OCI-LY3 (cell line): Measurements from ENCODE around the gene CCNE1.
"Not testable (repeated sequence)": the region's sequence is repeated elsewhere in the genome, so short reads cannot be mapped to it uniquely, and the experiment has no call there.

Experiments used
- H2AFZ ChIP-seq: fragments of 200-600, 300-600 bp; shearing (Covaris generic); 2 replicates; pipeline ENCODE4 v1.6.0; 2014; ENCODE audit warnings: antibody characterized with exemption, low read depth, low read length
- H3K27ac ChIP-seq: fragments of 200-600, 300-600 bp; sonication (generic); 2 replicates; pipeline ENCODE4 v1.5.1; 2014; ENCODE audit warnings: mild to moderate bottlenecking, low read length, moderate library complexity, mixed read lengths
- H3K27me3 ChIP-seq: fragments of 200-600, 300-600 bp; sonication (generic); 2 replicates; pipeline ENCODE4 v1.6.1; 2014; ENCODE audit warnings: low read depth, low read length, mixed read lengths
- H3K36me3 ChIP-seq: fragments of 200-600, 300-600 bp; sonication (generic); replicated peaks from 2 replicates; pipeline ENCODE3; 2014; ENCODE audit warnings: low read depth, low read length, mixed read lengths
- H3K4me1 ChIP-seq: fragments of 300-600, 200-600 bp; sonication (generic); 2 replicates; pipeline ENCODE4 v1.6.1; 2014; ENCODE audit warnings: low read length, mixed read lengths
- H3K4me2 ChIP-seq: fragments of 200-600, 300-600 bp; sonication (generic); 2 replicates; pipeline ENCODE4 v1.6.1; 2014; ENCODE audit warnings: low read length, mixed read lengths
- H3K4me3 ChIP-seq: fragments of 300-600, 200-600 bp; sonication (generic); 2 replicates; pipeline ENCODE4 v1.5.1; 2014; ENCODE audit warnings: antibody characterized with exemption, mild to moderate bottlenecking, low read length, moderate library complexity
- H3K79me2 ChIP-seq: fragments of 300-600, 200-600 bp; shearing (Covaris generic); 2 replicates; pipeline ENCODE4 v1.6.1; 2014; ENCODE audit warnings: mild to moderate bottlenecking, low read length, mixed read lengths
- H3K9ac ChIP-seq: fragments of 300-600, 200-600 bp; shearing (Covaris generic); 2 replicates; pipeline ENCODE4 v1.6.0; 2014; ENCODE audit warnings: mild to moderate bottlenecking, low read length, moderate library complexity
- H3K9me3 ChIP-seq: fragments of 200-600, 300-600 bp; shearing (Covaris generic); 2 replicates; pipeline ENCODE4 v1.6.1; 2014; ENCODE audit warnings: low read length, mixed read lengths; ENCODE audit not compliant: insufficient read depth
- H4K20me1 ChIP-seq: fragments of 200-600, 300-600 bp; sonication (generic); 2 replicates; pipeline ENCODE4 v1.6.1; 2016; ENCODE audit warnings: low read length, mixed read lengths; ENCODE audit not compliant: insufficient read depth
- CTCF ChIP-seq: fragments of 200-600, 300-600 bp; sonication (generic); IDR thresholded peaks from 2 replicates; pipeline ENCODE4 v1.5.1; 2014; ENCODE audit warnings: antibody characterized with exemption, low read length, low read depth
- EZH2phosphoT487 ChIP-seq: fragments of 200-600 bp; shearing (Covaris generic); IDR thresholded peaks from 2 replicates; pipeline ENCODE4 v1.6.1; 2018; ENCODE audit warnings: antibody characterized with exemption, mixed run types, low read depth

The CCNE1 gene

GRCh38 chr19:29819986-29820385, 8.2 kb downstream of the CCNE1 start:
- Histone ChIP-seq H3K27me3 (no peaks in the 10 kb centered on the region), H2AFZ (no peak overlapping the region), H3K9ac (no peak overlapping the region), H3K79me2 (no peaks in the 10 kb centered on the region), H3K36me3 (peaks cover 55% of the 10 kb centered on the region), H3K4me3 (no peak overlapping the region), H3K9me3 (no peaks in the 10 kb centered on the region), H3K27ac (no peak overlapping the region), H3K4me2 (no peak overlapping the region), H3K4me1 (no peaks in the 10 kb centered on the region), H4K20me1 (no peaks in the 10 kb centered on the region)
- TF ChIP-seq CTCF, result no peak
- TF ChIP-seq EZH2phosphoT487, result no peak

- H2AFZ ChIP-seq, result no peak overlapping the region
- no peaks in the 10 kb centered on the region for H3K27me3 ChIP-seq
- TF ChIP-seq EZH2phosphoT487 (no peak), CTCF (no peak)
- no peak overlapping the region for H3K4me3 ChIP-seq
- no peak overlapping the region for H3K4me2 ChIP-seq
- H3K79me2 ChIP-seq, result no peaks in the 10 kb centered on the region
- no peaks in the 10 kb centered on the region for H3K4me1 ChIP-seq
- no peak overlapping the region for H3K9ac ChIP-seq
- no peaks in the 10 kb centered on the region for H4K20me1 ChIP-seq
- no peaks in the 10 kb centered on the region for H3K9me3 ChIP-seq
- peaks cover 45% of the 10 kb centered on the region for H3K36me3 ChIP-seq
- H3K27ac ChIP-seq, result no peak overlapping the region
Observed at GRCh38 chr19:29823581-29824330, 12.0 kb downstream of the CCNE1 start.

- H3K27ac ChIP-seq, H3K4me1 ChIP-seq, H3K9ac ChIP-seq, H2AFZ ChIP-seq, H3K4me3 ChIP-seq, H3K4me2 ChIP-seq, H3K79me2 ChIP-seq, H4K20me1 ChIP-seq, H3K27me3 ChIP-seq, H3K9me3 ChIP-seq: not testable (repeated sequence)
- peaks cover 35% of the 10 kb centered on the region for H3K36me3 ChIP-seq
Observed at GRCh38 chr19:29825263-29825662, 13.5 kb downstream of the CCNE1 start.

GRCh38 chr19:29831041-29831548, 19.3 kb downstream of the CCNE1 start:
- Histone ChIP-seq H3K27me3 (peaks cover 28% of the 10 kb centered on the region), H2AFZ (no peak overlapping the region), H3K4me3 (no peak overlapping the region), H3K79me2 (no peaks in the 10 kb centered on the region), H3K4me2 (no peak overlapping the region), H3K36me3 (peaks cover 3% of the 10 kb centered on the region), H4K20me1 (no peaks in the 10 kb centered on the region), H3K9me3 (no peaks in the 10 kb centered on the region), H3K27ac (no peak overlapping the region), H3K4me1 (peaks cover 17% of the 10 kb centered on the region), H3K9ac (no peak overlapping the region)
- TF ChIP-seq CTCF (no peak), EZH2phosphoT487 (no peak)
